Activated T-helper 17 cell treated with anti-CD3 and anti-CD28 coated beads, Interleukin-2, amount 50 U/mL, for 72 hours (primary cell): ENCODE measurements around the gene AKIRIN2. TPM values are rescaled to one million over a fixed set of nuclear protein-coding genes. Genes with fewer than 3 reads are reported as not detected.

Source experiments
- ATAC-seq: fragments of 150-1000 bp; cut with Tn5 transposase; replicated peaks from 2 replicates; pipeline ENCODE4 v1.10.0; 2021; ENCODE audit warnings: mild to moderate bottlenecking, moderate library complexity
- H3K27ac Mint-ChIP-seq: one replicate; pipeline ENCODE4 v1.8.0; 2022; ENCODE audit warnings: mixed read lengths
- H3K27me3 Mint-ChIP-seq: one replicate; pipeline ENCODE4 v1.8.0; 2022; ENCODE audit warnings: mixed read lengths
- H3K36me3 Mint-ChIP-seq: one replicate; pipeline ENCODE4 v1.8.0; 2022; ENCODE audit warnings: low read depth, mild to moderate bottlenecking, mixed read lengths
- H3K4me1 Mint-ChIP-seq: one replicate; pipeline ENCODE4 v1.8.0; 2022; ENCODE audit warnings: mixed read lengths
- H3K4me3 Mint-ChIP-seq: one replicate; pipeline ENCODE4 v1.8.0; 2022; ENCODE audit warnings: mild to moderate bottlenecking, mixed read lengths
- H3K9me3 Mint-ChIP-seq: one replicate; pipeline ENCODE4 v1.8.0; 2022; ENCODE audit warnings: mixed read lengths
- total RNA-seq, 2 donors: library from RNA; stranded (reverse); gene quantifications; one replicate each; pipeline ENCODE4 v1.2.3, GENCODE V29; 2022

Gene AKIRIN2
- total RNA-seq, 2 donors from 2014 or later = 80.5 to 82.2 TPM

GRCh38 chr6:87661016-87661415 lies 41.0 kb downstream of the AKIRIN2 start:
- peaks cover 71% of the 10 kb centered on the region for H3K36me3 Mint-ChIP-seq
- H3K4me1 Mint-ChIP-seq = peaks cover 6% of the 10 kb centered on the region
- H3K27me3 Mint-ChIP-seq = no peaks in the 10 kb centered on the region
- no peak overlapping the region for H3K4me3 Mint-ChIP-seq
- H3K27ac Mint-ChIP-seq = peak overlapping the region; percentile 5
- ATAC-seq = no peak
- H3K9me3 Mint-ChIP-seq = no peaks in the 10 kb centered on the region

- Mint-ChIP-seq H3K27me3 (no peaks in the 10 kb centered on the region), H3K4me1 (peaks cover 6% of the 10 kb centered on the region), H3K36me3 (peaks cover 71% of the 10 kb centered on the region), H3K9me3 (no peaks in the 10 kb centered on the region), H3K27ac (peak overlapping the region; percentile 5), H3K4me3 (no peak overlapping the region)
- ATAC-seq = peak; percentile 46
Observed at GRCh38 chr6:87660226-87660911, 41.7 kb downstream of the AKIRIN2 start.

DNA sequence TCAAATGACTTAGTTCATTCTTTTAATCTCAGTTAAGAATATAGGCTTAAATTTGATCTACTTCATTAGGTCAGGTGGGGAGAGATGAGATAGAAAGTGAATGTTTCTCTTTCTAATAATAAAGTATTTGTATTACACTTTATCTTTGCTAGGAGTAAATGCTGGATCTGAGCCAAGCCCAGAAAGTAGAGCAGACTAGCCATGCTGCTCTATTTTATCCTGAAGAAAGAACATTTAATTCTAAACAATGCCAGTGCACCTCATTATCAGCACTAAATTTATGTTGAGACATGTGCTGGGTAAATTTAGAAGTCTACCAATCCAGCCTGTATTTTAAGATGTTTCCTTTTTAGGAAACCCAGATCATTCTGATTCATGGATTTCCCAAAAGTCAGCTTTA lies 43.5 kb downstream of the AKIRIN2 start:
- H3K9me3 Mint-ChIP-seq = no peaks in the 10 kb centered on the region
- H3K27me3 Mint-ChIP-seq = no peaks in the 10 kb centered on the region
- H3K4me3 Mint-ChIP-seq = no peak overlapping the region
- H3K27ac Mint-ChIP-seq = no peak overlapping the region
- H3K4me1 Mint-ChIP-seq = peaks cover 17% of the 10 kb centered on the region
- no peak for ATAC-seq
- H3K36me3 Mint-ChIP-seq = peaks cover 81% of the 10 kb centered on the region

DNA sequence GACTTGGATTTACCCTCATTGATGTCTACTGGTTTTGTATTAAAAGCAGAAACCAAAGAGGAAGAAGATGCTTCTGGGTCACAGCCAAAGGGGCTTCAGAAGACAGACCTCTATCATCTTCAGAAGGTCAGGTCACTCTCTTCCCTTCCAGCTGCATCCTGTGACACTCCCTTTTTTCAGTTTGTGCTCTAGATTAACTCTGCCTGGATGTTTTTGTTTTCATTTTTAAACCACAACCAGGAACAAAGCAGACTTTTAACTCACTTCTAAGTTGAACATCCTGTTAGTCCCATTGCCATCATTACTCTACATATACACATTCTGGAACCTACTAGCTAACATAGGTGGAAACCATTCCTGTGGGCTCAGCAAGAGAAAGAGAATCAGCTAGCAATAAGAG lies 45.2 kb downstream of the AKIRIN2 start:
- Mint-ChIP-seq H3K4me3 (no peak overlapping the region), H3K9me3 (no peaks in the 10 kb centered on the region), H3K27me3 (no peaks in the 10 kb centered on the region), H3K4me1 (peaks cover 29% of the 10 kb centered on the region), H3K36me3 (peaks cover 80% of the 10 kb centered on the region), H3K27ac (peak overlapping the region; percentile 59)
- ATAC-seq = no peak

GRCh38 chr6:87655824-87656223 lies 46.2 kb downstream of the AKIRIN2 start:
- Mint-ChIP-seq H3K4me3 (no peak overlapping the region), H3K27ac (no peak overlapping the region), H3K9me3 (no peaks in the 10 kb centered on the region), H3K27me3 (no peaks in the 10 kb centered on the region), H3K36me3 (peaks cover 72% of the 10 kb centered on the region), H3K4me1 (peaks cover 29% of the 10 kb centered on the region)
- no peak for ATAC-seq

- Mint-ChIP-seq H3K9me3 (no peaks in the 10 kb centered on the region), H3K36me3 (peaks cover 70% of the 10 kb centered on the region), H3K4me3 (no peak overlapping the region), H3K4me1 (peaks cover 29% of the 10 kb centered on the region), H3K27me3 (no peaks in the 10 kb centered on the region), H3K27ac (peak overlapping the region; percentile 22)
- no peak for ATAC-seq
Observed at GRCh38 chr6:87654875-87655454, 47.1 kb downstream of the AKIRIN2 start.

- no peak for ATAC-seq
- Mint-ChIP-seq H3K36me3 (peaks cover 62% of the 10 kb centered on the region), H3K9me3 (no peaks in the 10 kb centered on the region), H3K4me1 (peaks cover 29% of the 10 kb centered on the region), H3K4me3 (no peak overlapping the region), H3K27ac (peak overlapping the region; percentile 74), H3K27me3 (no peaks in the 10 kb centered on the region)
Observed at GRCh38 chr6:87654122-87654521, 47.9 kb downstream of the AKIRIN2 start.

DNA sequence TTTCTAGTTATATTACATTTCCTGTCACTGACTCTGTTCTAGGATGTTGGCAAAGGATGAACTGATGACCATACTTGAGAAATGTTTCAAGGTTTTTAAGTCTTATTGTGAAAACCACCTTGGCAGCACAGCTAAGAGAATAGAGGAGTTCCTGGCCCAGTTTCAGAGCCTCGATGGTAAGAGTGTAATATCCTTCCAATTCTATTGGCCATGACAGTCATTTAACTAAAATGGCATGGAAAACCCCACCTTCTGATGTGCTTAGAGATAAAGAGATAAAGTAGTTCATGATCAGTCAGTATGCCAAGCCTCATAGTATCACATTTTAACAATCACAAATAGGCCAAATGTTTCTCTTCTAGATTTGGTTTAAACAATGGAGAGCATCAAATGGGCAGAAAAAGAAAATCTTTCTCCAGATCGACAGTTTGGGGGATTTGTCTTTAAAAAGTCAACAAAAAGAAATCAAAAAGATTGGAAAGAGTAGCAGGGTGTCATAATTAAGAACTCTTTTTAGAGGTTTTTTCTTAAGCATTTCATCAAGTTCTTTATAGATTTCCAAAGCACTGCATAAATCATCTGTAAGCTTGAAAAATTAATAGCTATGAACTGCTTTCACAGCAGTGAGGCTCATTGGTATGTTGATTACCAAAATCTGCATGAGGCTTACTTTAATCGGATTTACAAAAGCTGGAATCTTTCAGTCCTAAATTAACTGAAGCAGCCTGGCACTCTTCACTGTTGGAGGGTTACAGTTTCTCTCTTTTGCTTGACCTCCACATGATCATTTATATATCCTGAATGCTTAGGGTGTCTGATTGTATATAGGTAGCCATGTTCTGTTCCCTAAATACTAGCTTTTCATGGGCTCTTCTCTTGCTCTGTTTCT lies 48.7 kb downstream of the AKIRIN2 start:
- peak; percentile 96 for ATAC-seq
- Mint-ChIP-seq H3K27ac (peak overlapping the region; percentile 74), H3K4me3 (peak overlapping the region; percentile 47), H3K36me3 (peaks cover 61% of the 10 kb centered on the region), H3K27me3 (no peaks in the 10 kb centered on the region), H3K9me3 (no peaks in the 10 kb centered on the region), H3K4me1 (peaks cover 29% of the 10 kb centered on the region)

GRCh38 chr6:87645080-87645479 lies 57.0 kb downstream of the AKIRIN2 start:
- peaks cover 5% of the 10 kb centered on the region for H3K4me1 Mint-ChIP-seq
- H3K27me3 Mint-ChIP-seq = no peaks in the 10 kb centered on the region
- peak overlapping the region; percentile 75 for H3K4me3 Mint-ChIP-seq
- H3K36me3 Mint-ChIP-seq = peaks cover 13% of the 10 kb centered on the region
- H3K27ac Mint-ChIP-seq = peak overlapping the region; percentile 78
- no peaks in the 10 kb centered on the region for H3K9me3 Mint-ChIP-seq
- ATAC-seq = peak; percentile 17

- Mint-ChIP-seq H3K27ac (peak overlapping the region; percentile 10), H3K4me1 (peaks cover 5% of the 10 kb centered on the region), H3K4me3 (no peak overlapping the region), H3K27me3 (no peaks in the 10 kb centered on the region), H3K9me3 (no peaks in the 10 kb centered on the region), H3K36me3 (peaks cover 40% of the 10 kb centered on the region)
- peak; percentile 92 for ATAC-seq
Observed at GRCh38 chr6:87641065-87641692, 60.9 kb downstream of the AKIRIN2 start.

GRCh38 chr6:87639373-87639772 lies 62.7 kb downstream of the AKIRIN2 start:
- Mint-ChIP-seq H3K9me3 (no peaks in the 10 kb centered on the region), H3K36me3 (peaks cover 55% of the 10 kb centered on the region), H3K4me1 (no peaks in the 10 kb centered on the region), H3K27ac (no peak overlapping the region), H3K4me3 (no peak overlapping the region), H3K27me3 (no peaks in the 10 kb centered on the region)
- no peak for ATAC-seq

- H3K4me1 Mint-ChIP-seq = peaks cover 4% of the 10 kb centered on the region
- peaks cover 67% of the 10 kb centered on the region for H3K36me3 Mint-ChIP-seq
- no peak overlapping the region for H3K27ac Mint-ChIP-seq
- no peak overlapping the region for H3K4me3 Mint-ChIP-seq
- no peak for ATAC-seq
- no peaks in the 10 kb centered on the region for H3K27me3 Mint-ChIP-seq
- H3K9me3 Mint-ChIP-seq = no peaks in the 10 kb centered on the region
Observed at GRCh38 chr6:87637106-87637505, 64.9 kb downstream of the AKIRIN2 start.

GRCh38 chr6:87636315-87636714 lies 65.7 kb downstream of the AKIRIN2 start:
- ATAC-seq = no peak
- H3K4me3 Mint-ChIP-seq = no peak overlapping the region
- no peak overlapping the region for H3K27ac Mint-ChIP-seq
- peaks cover 67% of the 10 kb centered on the region for H3K36me3 Mint-ChIP-seq
- H3K27me3 Mint-ChIP-seq = no peaks in the 10 kb centered on the region
- H3K9me3 Mint-ChIP-seq = no peaks in the 10 kb centered on the region
- H3K4me1 Mint-ChIP-seq = peaks cover 4% of the 10 kb centered on the region

GRCh38 chr6:87633851-87634250 lies 68.2 kb downstream of the AKIRIN2 start:
- H3K27me3 Mint-ChIP-seq = no peaks in the 10 kb centered on the region
- H3K27ac Mint-ChIP-seq = no peak overlapping the region
- peak; percentile 54 for ATAC-seq
- no peak overlapping the region for H3K4me3 Mint-ChIP-seq
- H3K4me1 Mint-ChIP-seq = peaks cover 4% of the 10 kb centered on the region
- no peaks in the 10 kb centered on the region for H3K9me3 Mint-ChIP-seq
- H3K36me3 Mint-ChIP-seq = peaks cover 62% of the 10 kb centered on the region
